ENCODE measurements around the gene CALHM5. TPM values are rescaled to one million over a fixed set of nuclear protein-coding genes. Genes with fewer than 3 reads are reported as not detected.

The CALHM5 gene
- total and polyA plus RNA-seq, 7 experiments from 2014 or later: not detected

DNA sequence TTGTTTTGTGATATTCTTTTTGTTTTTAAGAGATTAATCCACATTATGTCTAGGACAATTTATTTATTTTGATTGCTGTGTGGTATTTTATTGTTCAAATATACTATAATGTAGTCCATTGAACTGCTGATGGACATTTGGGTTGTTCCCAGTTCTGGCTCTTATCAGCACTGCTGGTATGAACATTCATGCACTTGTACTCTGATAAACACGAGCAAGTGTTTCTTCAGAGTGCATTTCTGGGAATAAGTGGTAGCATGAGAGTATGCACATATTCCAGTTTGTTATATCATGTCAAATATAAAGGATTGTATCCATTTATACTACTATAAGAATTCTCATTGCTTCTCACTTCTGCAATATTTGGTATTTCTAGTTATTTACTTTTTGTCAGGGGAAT lies 43.1 kb upstream of the CALHM5 start:
- H3K4me1 ChIP-seq (ENCODE audit: control insufficient read depth in 2 of 2, insufficient read depth in 2 of 2, low read length in 2 of 2): peaks cover 0 to 12% of the 10 kb centered on the region in 2 donors
- peaks cover 0 to 22% (median 11%) of the 10 kb centered on the region in 5 donors for H3K27me3 Mint-ChIP-seq
- no peaks in the 10 kb centered on the region for H3K36me3 ChIP-seq (ENCODE audit: control insufficient read depth in 2 of 3, insufficient read depth in 3 of 3, low read length in 3 of 3)
- ChIA-PET POLR2A (no interaction called here), CTCF (no interaction called here)
- no peak overlapping the region for H3K27ac Mint-ChIP-seq
- H3K9me3 Mint-ChIP-seq: no peaks in the 10 kb centered on the region
- H3K27me3 ChIP-seq (ENCODE audit: control insufficient read depth in 2 of 2, insufficient read depth in 2 of 2, low read length in 2 of 2): no peaks in the 10 kb centered on the region
- intact Hi-C loops (cut with micrococcal nuclease): no loop called here
- H3K9me3 ChIP-seq (ENCODE audit: control insufficient read depth in 2 of 3, low read length in 3 of 3): no peaks in the 10 kb centered on the region
- H3K27ac ChIP-seq (ENCODE audit: low read depth, low read length): no peak overlapping the region
- H3K4me3 ChIP-seq (ENCODE audit: low read length): no peak overlapping the region
- H3K4me3 Mint-ChIP-seq: no peak overlapping the region
- DNase-seq (no peak), ATAC-seq (no peak)
- H3K4me1 Mint-ChIP-seq: peaks cover 6 to 43% (median 10%) of the 10 kb centered on the region in 7 donors
- H3K36me3 Mint-ChIP-seq: peaks cover 0 to 20% (median 0%) of the 10 kb centered on the region in 5 donors

DNA sequence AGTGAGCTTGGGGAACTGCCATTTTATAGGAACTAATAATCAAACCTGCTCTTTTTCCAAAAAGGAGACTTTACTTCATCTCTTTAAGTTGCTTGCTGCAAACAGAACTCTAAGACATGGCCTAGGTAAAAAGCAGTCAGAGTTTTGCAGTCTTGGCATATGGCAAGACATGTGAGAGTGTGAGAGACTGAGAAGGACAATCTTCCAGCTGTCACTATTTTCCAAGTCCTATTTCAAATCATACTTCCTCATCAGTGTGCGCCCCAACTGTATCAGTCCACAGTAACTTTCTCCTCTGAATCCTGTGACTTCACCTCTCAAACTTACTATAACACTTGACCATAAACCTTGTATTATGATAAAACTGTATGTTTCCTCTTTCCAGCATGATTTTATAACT lies 39.9 kb upstream of the CALHM5 start:
- intact Hi-C loops (cut with micrococcal nuclease): no loop called here
- H3K9me3 Mint-ChIP-seq: no peaks in the 10 kb centered on the region
- CTCF ChIA-PET: no interaction called here

DNA sequence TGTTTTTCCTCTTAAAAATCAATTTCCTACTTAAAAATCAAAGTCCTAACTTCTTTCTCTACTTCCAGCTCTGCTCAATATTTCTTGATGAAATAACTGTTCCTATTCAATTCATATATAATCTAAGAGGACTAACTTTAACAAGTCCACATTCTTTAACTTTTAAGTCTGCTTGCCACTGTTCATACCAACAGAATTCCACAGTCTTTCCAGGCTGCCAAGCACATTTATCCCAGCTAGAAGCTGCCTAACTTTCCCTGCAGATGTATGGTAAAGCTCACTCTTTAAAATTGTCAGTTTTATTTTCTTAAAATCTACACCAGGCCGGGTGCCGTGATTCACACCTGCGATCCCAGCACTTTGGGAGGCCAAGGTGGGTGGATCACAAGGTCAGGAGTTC lies 38.7 kb upstream of the CALHM5 start:
- no peaks in the 10 kb centered on the region for H3K36me3 ChIP-seq (ENCODE audit: control insufficient read depth in 2 of 3, insufficient read depth in 3 of 3, low read length in 3 of 3)

More for the DNA sequence above, 39.9 kb upstream of the CALHM5 start:
- DNase-seq (no peak), ATAC-seq (no peak)
- H3K36me3 Mint-ChIP-seq: peaks cover 0 to 5% (median 0%) of the 10 kb centered on the region in 5 donors
- Histone ChIP-seq H3K27ac (ENCODE audit: low read depth, low read length) (no peak overlapping the region), H3K4me3 (ENCODE audit: low read length) (no peak overlapping the region), H3K27me3 (ENCODE audit: control insufficient read depth in 2 of 2, insufficient read depth in 2 of 2, low read length in 2 of 2) (no peaks in the 10 kb centered on the region), H3K4me1 (ENCODE audit: control insufficient read depth in 2 of 2, insufficient read depth in 2 of 2, low read length in 2 of 2) (peaks cover 4 to 17% of the 10 kb centered on the region in 2 donors), H3K9me3 (ENCODE audit: control insufficient read depth in 2 of 3, low read length in 3 of 3) (no peaks in the 10 kb centered on the region), H3K36me3 (ENCODE audit: control insufficient read depth in 2 of 3, insufficient read depth in 3 of 3, low read length in 3 of 3) (no peaks in the 10 kb centered on the region)
- peaks cover 18 to 41% (median 21%) of the 10 kb centered on the region in 7 donors for H3K4me1 Mint-ChIP-seq
- H3K27ac Mint-ChIP-seq: no peak overlapping the region
- H3K27me3 Mint-ChIP-seq: peaks cover 0 to 13% (median 4%) of the 10 kb centered on the region in 5 donors
- POLR2A ChIA-PET: no interaction called here
- no peak overlapping the region for H3K4me3 Mint-ChIP-seq

DNA sequence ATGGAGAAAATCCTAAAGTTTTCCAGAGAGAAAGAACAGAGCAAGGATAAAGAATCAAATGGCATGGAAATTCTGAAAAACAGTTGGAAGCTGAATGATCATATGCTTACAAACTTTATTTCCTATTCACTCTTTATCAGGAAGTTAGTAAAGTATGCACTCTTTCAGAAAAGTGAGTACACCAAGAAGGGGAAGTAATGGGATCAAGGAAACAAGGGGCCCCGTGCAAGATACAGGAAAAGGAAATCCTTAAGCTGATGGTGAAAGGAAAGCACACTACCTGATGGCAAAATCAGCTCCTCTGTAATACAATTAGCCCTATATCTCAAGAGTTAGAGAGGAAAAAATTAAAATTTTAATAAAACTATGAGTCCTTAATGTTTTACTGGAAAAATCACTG lies 36.3 kb upstream of the CALHM5 start:
- DNase-seq (no peak), ATAC-seq (peak; percentile 28)
- H3K36me3 ChIP-seq (ENCODE audit: control insufficient read depth in 2 of 3, insufficient read depth in 3 of 3, low read length in 3 of 3): no peaks in the 10 kb centered on the region
- Mint-ChIP-seq H3K4me3 (peak overlapping the region in 5 of 10 donors; percentile 10 to 69 (median 62)), H3K4me1 (peaks cover 19 to 33% (median 24%) of the 10 kb centered on the region in 7 donors), H3K27me3 (peaks cover 0 to 25% (median 4%) of the 10 kb centered on the region in 5 donors), H3K36me3 (peaks cover 0 to 13% (median 0%) of the 10 kb centered on the region in 5 donors), H3K9me3 (peaks cover 0 to 7% (median 0%) of the 10 kb centered on the region in 11 donors), H3K27ac (peak overlapping the region in 2 of 9 donors; percentile 6 to 15)
- no peaks in the 10 kb centered on the region for H3K9me3 ChIP-seq (ENCODE audit: control insufficient read depth in 2 of 3, low read length in 3 of 3)
- ChIA-PET POLR2A (interaction anchor here (1.1 kb wide), 1 partner anchor 26 kb away, joined by 3 read pairs; no protein-coding TSS in a partner anchor), CTCF (no interaction called here)
- H3K4me1 ChIP-seq (ENCODE audit: control insufficient read depth in 2 of 2, insufficient read depth in 2 of 2, low read length in 2 of 2): peaks cover 4 to 17% of the 10 kb centered on the region in 2 donors
- H3K27ac ChIP-seq (ENCODE audit: low read depth, low read length): no peak overlapping the region
- intact Hi-C loops (cut with micrococcal nuclease): no loop called here
- peak overlapping the region; percentile 45 for H3K4me3 ChIP-seq (ENCODE audit: low read length)
- H3K27me3 ChIP-seq (ENCODE audit: control insufficient read depth in 2 of 2, insufficient read depth in 2 of 2, low read length in 2 of 2): no peaks in the 10 kb centered on the region

More for the DNA sequence above, 38.7 kb upstream of the CALHM5 start:
- intact Hi-C loops (cut with micrococcal nuclease): no loop called here
- Histone ChIP-seq H3K27ac (ENCODE audit: low read depth, low read length) (no peak overlapping the region), H3K27me3 (ENCODE audit: control insufficient read depth in 2 of 2, insufficient read depth in 2 of 2, low read length in 2 of 2) (no peaks in the 10 kb centered on the region), H3K9me3 (ENCODE audit: control insufficient read depth in 2 of 3, low read length in 3 of 3) (no peaks in the 10 kb centered on the region), H3K4me3 (ENCODE audit: low read length) (no peak overlapping the region), H3K4me1 (ENCODE audit: control insufficient read depth in 2 of 2, insufficient read depth in 2 of 2, low read length in 2 of 2) (peaks cover 4 to 17% of the 10 kb centered on the region in 2 donors)
- ChIA-PET POLR2A (no interaction called here), CTCF (no interaction called here)
- Mint-ChIP-seq H3K27ac (no peak overlapping the region), H3K36me3 (peaks cover 0 to 9% (median 0%) of the 10 kb centered on the region in 5 donors), H3K27me3 (peaks cover 0 to 14% (median 4%) of the 10 kb centered on the region in 5 donors), H3K4me3 (no peak overlapping the region), H3K4me1 (peaks cover 19 to 35% (median 25%) of the 10 kb centered on the region in 7 donors), H3K9me3 (peaks cover 0 to 3% (median 0%) of the 10 kb centered on the region in 11 donors)
- no peak for ATAC-seq
- DNase-seq: no peak

DNA sequence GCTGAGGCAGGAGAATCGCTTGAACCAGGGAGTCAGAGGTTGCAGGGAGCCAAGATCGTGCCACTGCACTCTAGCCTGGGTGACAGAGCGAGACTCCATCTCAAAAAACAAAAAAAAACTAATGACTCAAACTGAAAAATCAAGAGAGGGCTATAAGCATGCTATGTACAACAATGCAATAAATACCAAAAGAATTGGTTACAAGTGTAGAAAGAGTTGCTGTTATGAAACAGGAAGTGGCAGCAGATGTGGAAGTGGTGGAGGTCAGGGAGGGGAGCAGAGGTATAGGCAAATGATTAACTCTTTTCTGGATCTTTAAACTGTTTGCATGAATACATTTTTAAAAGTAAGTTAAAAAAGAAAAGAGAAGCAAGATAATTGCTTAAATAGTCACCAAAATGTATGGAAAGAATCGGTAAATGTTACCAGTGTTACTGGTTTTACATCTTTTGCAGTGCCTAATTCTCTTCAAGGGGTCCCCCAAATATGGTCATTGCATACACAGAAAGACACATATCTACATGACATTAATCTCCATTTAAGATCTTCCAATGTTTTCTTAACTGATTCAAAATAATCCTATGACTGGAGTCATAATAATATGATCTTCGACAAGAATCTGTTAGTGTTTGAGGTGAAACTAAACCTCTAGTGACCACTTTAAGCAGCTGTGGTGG lies 35.3 kb upstream of the CALHM5 start:
- intact Hi-C loops (cut with micrococcal nuclease): loop anchor here in 1 of 2 donors (1.0 kb wide), 3 partner anchors 9 to 32 kb away; no protein-coding TSS in a partner anchor
- H3K4me3 ChIP-seq (ENCODE audit: low read length): peak overlapping the region; percentile 45
- Mint-ChIP-seq H3K9me3 (peaks cover 0 to 7% (median 0%) of the 10 kb centered on the region in 11 donors), H3K36me3 (peaks cover 0 to 13% (median 0%) of the 10 kb centered on the region in 5 donors), H3K27me3 (peaks cover 0 to 22% (median 2%) of the 10 kb centered on the region in 5 donors), H3K4me1 (peaks cover 19 to 31% (median 24%) of the 10 kb centered on the region in 7 donors), H3K4me3 (peak overlapping the region in 8 of 10 donors; percentile 2 to 69 (median 56)), H3K27ac (peak overlapping the region in 3 of 9 donors; percentile 15 to 80 (median 69))
- no peaks in the 10 kb centered on the region for H3K9me3 ChIP-seq (ENCODE audit: control insufficient read depth in 2 of 3, low read length in 3 of 3)
- ChIA-PET CTCF (no interaction called here), POLR2A (no interaction called here)
- H3K27ac ChIP-seq (ENCODE audit: low read depth, low read length): no peak overlapping the region
- H3K27me3 ChIP-seq (ENCODE audit: control insufficient read depth in 2 of 2, insufficient read depth in 2 of 2, low read length in 2 of 2): no peaks in the 10 kb centered on the region
- peaks cover 4 to 17% of the 10 kb centered on the region in 2 donors for H3K4me1 ChIP-seq (ENCODE audit: control insufficient read depth in 2 of 2, insufficient read depth in 2 of 2, low read length in 2 of 2)
- ATAC-seq (peak; percentile 93), DNase-seq (peak in 5 of 9 donors; percentile 23 to 45 (median 28))
- H3K36me3 ChIP-seq (ENCODE audit: control insufficient read depth in 2 of 3, insufficient read depth in 3 of 3, low read length in 3 of 3): no peaks in the 10 kb centered on the region

DNA sequence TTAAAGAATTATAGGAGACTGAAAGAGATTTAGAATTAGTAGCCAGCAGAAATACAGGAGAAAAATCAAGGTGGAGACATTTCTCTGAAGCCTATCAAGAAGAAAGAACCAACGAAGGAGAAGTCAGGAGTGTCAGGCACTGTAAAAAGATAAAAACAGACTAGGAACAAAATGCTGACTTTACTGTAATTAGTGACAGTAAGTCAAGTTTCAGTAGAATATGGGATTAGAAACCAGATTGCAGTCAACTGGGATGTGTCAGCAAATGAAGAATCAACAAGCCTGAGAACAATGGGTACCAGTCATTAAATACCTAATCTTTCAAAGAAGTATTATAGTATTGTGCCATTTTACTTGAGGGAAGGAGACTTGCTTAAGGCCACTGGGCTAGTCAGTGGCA lies 28.7 kb upstream of the CALHM5 start:
- no peak overlapping the region for H3K4me3 ChIP-seq (ENCODE audit: low read length)
- ATAC-seq: no peak
- no peak overlapping the region for H3K4me3 Mint-ChIP-seq

More for the DNA sequence above, 28.7 kb upstream of the CALHM5 start:
- Mint-ChIP-seq H3K27ac (no peak overlapping the region), H3K9me3 (peaks cover 0 to 3% (median 0%) of the 10 kb centered on the region in 11 donors), H3K27me3 (peaks cover 4 to 55% (median 27%) of the 10 kb centered on the region in 5 donors), H3K36me3 (peaks cover 0 to 6% (median 0%) of the 10 kb centered on the region in 5 donors), H3K4me1 (no peaks in the 10 kb centered on the region)
- DNase-seq: no peak
- intact Hi-C loops (cut with micrococcal nuclease): no loop called here
- Histone ChIP-seq H3K27me3 (ENCODE audit: control insufficient read depth in 2 of 2, insufficient read depth in 2 of 2, low read length in 2 of 2) (no peaks in the 10 kb centered on the region), H3K36me3 (ENCODE audit: control insufficient read depth in 2 of 3, insufficient read depth in 3 of 3, low read length in 3 of 3) (no peaks in the 10 kb centered on the region), H3K27ac (ENCODE audit: low read depth, low read length) (no peak overlapping the region), H3K4me1 (ENCODE audit: control insufficient read depth in 2 of 2, insufficient read depth in 2 of 2, low read length in 2 of 2) (no peaks in the 10 kb centered on the region), H3K9me3 (ENCODE audit: control insufficient read depth in 2 of 3, low read length in 3 of 3) (no peaks in the 10 kb centered on the region)
- POLR2A ChIA-PET: no interaction called here
- CTCF ChIA-PET: no interaction called here
